ENCODE results near the gene APEX2. TPM values are rescaled to one million over a fixed set of nuclear protein-coding genes. Genes with fewer than 3 reads are reported as not detected.

APEX2 gene
- total and polyA plus RNA-seq, 2 of the 4 experiments (the other 2 are of a cell fraction) = 3.4 to 16.5 TPM

GRCh38 chrX:55005256-55005655 is 5.1 kb downstream of the APEX2 start:
- H2AK9ac ChIP-seq (replicated peaks; ENCODE audit: low read depth, low read length, poor library complexity) = no peak overlapping the region
- peaks cover 6% of the 10 kb centered on the region; the same call in 1 of the 2 replicates for H4K20me1 ChIP-seq (ENCODE audit: insufficient read depth, low read length)
- no peak overlapping the region for H2AK5ac ChIP-seq (ENCODE audit: low read depth, low read length)
- H2AFZ ChIP-seq (replicated peaks; ENCODE audit: low read length, poor library complexity) = no peak overlapping the region
- POLR2A ChIA-PET (ENCODE audit: unreplicated experiment) = no interaction called here
- peaks cover 3% of the 10 kb centered on the region for H3K9me1 ChIP-seq (ENCODE audit: insufficient read depth, low read length)
- intact Hi-C loops (cut with micrococcal nuclease) (no loop called here), in situ Hi-C loops (cut with MboI; ENCODE audit: low sequenced_read_pairs) (no loop called here), dilution Hi-C loops (cut with HindIII; ENCODE audit: low sequenced_read_pairs, unreplicated experiment) (no loop called here)
- no peak overlapping the region for H2BK120ac ChIP-seq (ENCODE audit: low read depth, low read length)
- no peaks in the 10 kb centered on the region for H3K27me3 ChIP-seq (ENCODE audit: control insufficient read depth, insufficient read depth, low read length)
- H3K79me1 ChIP-seq (ENCODE audit: low read depth in 1 of 2, low read length in 2 of 2) = peaks cover 0 to 3% of the 10 kb centered on the region in 2 experiments; a peak in 2 of 4 replicates
- ATAC-seq (ENCODE audit: low read depth) = no peak
- H3K23ac ChIP-seq (ENCODE audit: low read depth, low read length) = no peak overlapping the region
- no peak overlapping the region for H2BK20ac ChIP-seq (ENCODE audit: low read depth, low read length)
- H3K14ac ChIP-seq (replicated peaks; ENCODE audit: low read depth, low read length) = no peak overlapping the region
- H3K18ac ChIP-seq (ENCODE audit: low read depth, low read length) = no peak overlapping the region
- no peak overlapping the region for H3K4ac ChIP-seq (ENCODE audit: low read depth, low read length)
- no peak for DNase-seq
- no peaks in the 10 kb centered on the region for H3K9me3 ChIP-seq (ENCODE audit: control insufficient read depth, insufficient read depth, low read length)
- no peak overlapping the region for H3K27ac ChIP-seq (ENCODE audit: insufficient read depth, low read length)
- H3K4me1 ChIP-seq (ENCODE audit: control insufficient read depth, insufficient read depth, low read length) = peaks cover 4% of the 10 kb centered on the region
- peaks cover 7% of the 10 kb centered on the region for H3K36me3 ChIP-seq (ENCODE audit: control insufficient read depth, insufficient read depth, low read length)
- H4K5ac ChIP-seq (ENCODE audit: low read depth, low read length) = no peak overlapping the region
- H4K91ac ChIP-seq (ENCODE audit: insufficient read depth, low read depth, low read length) = no peak overlapping the region
- no peak overlapping the region for H2BK15ac ChIP-seq (ENCODE audit: low read depth, low read length)
- H4K8ac ChIP-seq (ENCODE audit: low read depth in 2 of 2, low read length in 2 of 2) = no peak overlapping the region
- CTCF ChIA-PET = no interaction called here
- H3K9ac ChIP-seq (ENCODE audit: low read depth, low read length) = no peak overlapping the region
- BruUV-seq (replicated peaks) = no TSS peak
- no peak overlapping the region for H3K4me2 ChIP-seq (ENCODE audit: low read depth, low read length)
- no peak overlapping the region for H3K56ac ChIP-seq (ENCODE audit: extremely low read depth, insufficient read depth, low read length)
- H3K4me3 ChIP-seq (ENCODE audit: insufficient read depth, low read depth, low read length) = no peak overlapping the region
- no peak for TF ChIP-seq CEBPB (IDR thresholded peaks at IDR 0.05; ENCODE audit: low read depth, low read length)
- TF ChIP-seq MAZ (IDR thresholded peaks at IDR 0.05; ENCODE audit: borderline replicate concordance, low read depth, low read length) = no peak
- TF ChIP-seq FOS (IDR thresholded peaks at IDR 0.05; ENCODE audit: low read depth, low read length) = no peak
- TF ChIP-seq RFX5 (IDR thresholded peaks at IDR 0.05; ENCODE audit: low read depth, low read length) = no peak
- no peak for TF ChIP-seq CHD1 (IDR thresholded peaks at IDR 0.05; ENCODE audit: low read depth, low read length)
- no peak for TF ChIP-seq RCOR1 (IDR thresholded peaks at IDR 0.05; ENCODE audit: insufficient replicate concordance, low read length)
- TF ChIP-seq RAD21 (IDR thresholded peaks at IDR 0.05; ENCODE audit: low read length) = no peak
- TF ChIP-seq POLR2A (IDR thresholded peaks at IDR 0.05; ENCODE audit: low read depth, low read length) = no peak
- no peak for TF ChIP-seq SMC3 (IDR thresholded peaks at IDR 0.05; ENCODE audit: low read depth, low read length)
- TF ChIP-seq, protein P1, sequence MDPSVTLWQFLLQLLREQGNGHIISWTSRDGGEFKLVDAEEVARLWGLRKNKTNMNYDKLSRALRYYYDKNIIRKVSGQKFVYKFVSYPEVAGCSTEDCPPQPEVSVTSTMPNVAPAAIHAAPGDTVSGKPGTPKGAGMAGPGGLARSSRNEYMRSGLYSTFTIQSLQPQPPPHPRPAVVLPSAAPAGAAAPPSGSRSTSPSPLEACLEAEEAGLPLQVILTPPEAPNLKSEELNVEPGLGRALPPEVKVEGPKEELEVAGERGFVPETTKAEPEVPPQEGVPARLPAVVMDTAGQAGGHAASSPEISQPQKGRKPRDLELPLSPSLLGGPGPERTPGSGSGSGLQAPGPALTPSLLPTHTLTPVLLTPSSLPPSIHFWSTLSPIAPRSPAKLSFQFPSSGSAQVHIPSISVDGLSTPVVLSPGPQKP (IDR thresholded peaks at IDR 0.05; ENCODE audit: borderline replicate concordance, low read depth, low read length) = no peak
- TF ChIP-seq, protein P2, sequence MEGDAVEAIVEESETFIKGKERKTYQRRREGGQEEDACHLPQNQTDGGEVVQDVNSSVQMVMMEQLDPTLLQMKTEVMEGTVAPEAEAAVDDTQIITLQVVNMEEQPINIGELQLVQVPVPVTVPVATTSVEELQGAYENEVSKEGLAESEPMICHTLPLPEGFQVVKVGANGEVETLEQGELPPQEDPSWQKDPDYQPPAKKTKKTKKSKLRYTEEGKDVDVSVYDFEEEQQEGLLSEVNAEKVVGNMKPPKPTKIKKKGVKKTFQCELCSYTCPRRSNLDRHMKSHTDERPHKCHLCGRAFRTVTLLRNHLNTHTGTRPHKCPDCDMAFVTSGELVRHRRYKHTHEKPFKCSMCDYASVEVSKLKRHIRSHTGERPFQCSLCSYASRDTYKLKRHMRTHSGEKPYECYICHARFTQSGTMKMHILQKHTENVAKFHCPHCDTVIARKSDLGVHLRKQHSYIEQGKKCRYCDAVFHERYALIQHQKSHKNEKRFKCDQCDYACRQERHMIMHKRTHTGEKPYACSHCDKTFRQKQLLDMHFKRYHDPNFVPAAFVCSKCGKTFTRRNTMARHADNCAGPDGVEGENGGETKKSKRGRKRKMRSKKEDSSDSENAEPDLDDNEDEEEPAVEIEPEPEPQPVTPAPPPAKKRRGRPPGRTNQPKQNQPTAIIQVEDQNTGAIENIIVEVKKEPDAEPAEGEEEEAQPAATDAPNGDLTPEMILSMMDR (conservative IDR thresholded peaks at IDR 0.05; ENCODE audit: low read depth, low read length) = no peak
- TF ChIP-seq BHLHE40 (IDR thresholded peaks at IDR 0.05; ENCODE audit: low read depth, low read length) = no peak
- TF ChIP-seq, protein P3, sequence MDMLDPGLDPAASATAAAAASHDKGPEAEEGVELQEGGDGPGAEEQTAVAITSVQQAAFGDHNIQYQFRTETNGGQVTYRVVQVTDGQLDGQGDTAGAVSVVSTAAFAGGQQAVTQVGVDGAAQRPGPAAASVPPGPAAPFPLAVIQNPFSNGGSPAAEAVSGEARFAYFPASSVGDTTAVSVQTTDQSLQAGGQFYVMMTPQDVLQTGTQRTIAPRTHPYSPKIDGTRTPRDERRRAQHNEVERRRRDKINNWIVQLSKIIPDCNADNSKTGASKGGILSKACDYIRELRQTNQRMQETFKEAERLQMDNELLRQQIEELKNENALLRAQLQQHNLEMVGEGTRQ (IDR thresholded peaks at IDR 0.05; ENCODE audit: low read depth, low read length) = no peak
- no peak for TF ChIP-seq NFE2L2 (IDR thresholded peaks at IDR 0.05; ENCODE audit: low read depth, low read length)
- no peak for TF ChIP-seq MXI1 (IDR thresholded peaks at IDR 0.05; ENCODE audit: borderline replicate concordance, low read depth, low read length)
- no peak for TF ChIP-seq MAFK (IDR thresholded peaks at IDR 0.05; ENCODE audit: low read depth, low read length)
- no peak overlapping the region for H2BK5ac ChIP-seq (ENCODE audit: low read depth, low read length, poor library complexity, severe bottlenecking)
